SH-SY5Y (cell line): ENCODE measurements around the gene SLC6A12.

Experiments
- GATA2 ChIP-seq: IDR thresholded peaks from 2 replicates; pipeline ENCODE4 v1.6.1; 2011; ENCODE audit warnings: mild to moderate bottlenecking, low read depth, low read length
- GATA3 ChIP-seq: IDR thresholded peaks from 2 replicates; pipeline ENCODE4 v1.6.1; 2011; ENCODE audit warnings: low read depth, mild to moderate bottlenecking, low read length, moderate library complexity

DNA sequence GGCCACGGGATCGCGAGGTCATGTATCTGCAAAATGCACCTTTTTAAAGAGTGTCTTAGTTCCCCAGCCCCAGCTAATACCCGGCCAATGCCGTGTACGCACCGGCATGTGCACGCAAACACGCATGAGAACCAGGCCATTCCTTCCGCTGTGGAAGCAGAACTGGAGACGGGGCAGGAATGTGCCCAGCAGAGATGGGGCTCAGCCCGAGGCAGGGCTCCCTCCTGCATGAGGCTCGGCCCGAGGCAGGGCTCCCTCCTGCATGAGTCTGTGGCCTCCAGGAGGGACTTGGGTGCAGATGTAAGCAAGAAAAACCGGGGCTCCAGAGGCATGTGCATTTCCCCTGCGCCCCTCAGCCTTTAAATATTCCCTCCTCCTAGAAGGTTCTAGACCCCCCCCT is 38.2 kb downstream of the SLC6A12 start:
- no peak for TF ChIP-seq GATA2
- no peak for TF ChIP-seq GATA3
